Stomach (tissue), 9 donors: Measurements from ENCODE around the gene BCL2. TPM values are rescaled to one million over a fixed set of nuclear protein-coding genes. Genes with fewer than 3 reads are reported as not detected.

Experiments used
- DNase-seq, 2 donors: peaks; one replicate each; pipeline versions ENCODE4 v3.0.0 to v3.0.0-alpha.2; 2013 to 2019
- H3K27ac ChIP-seq, 5 donors: fragments of 200-600 bp in 4 of 5; sonication (generic) in 4 of 5; one replicate each; pipeline ENCODE4 v1.5.1; 2013 to 2019; ENCODE audit warnings: mild to moderate bottlenecking in 1 of 5, moderate library complexity in 1 of 5
- H3K27me3 ChIP-seq, 3 donors: fragments of 200-600 bp; sonication (generic); one replicate each; pipeline ENCODE4 v1.5.1; 2017 to 2019; ENCODE audit warnings: mixed run types in 1 of 3
- H3K36me3 ChIP-seq, 4 donors: fragments of 200-600 bp; sonication (generic); 1 replicate in 3 of 4; 2 replicates in 1 of 4; pipeline ENCODE4 v1.5.1; 2016 to 2019
- H3K4me1 ChIP-seq, 4 donors: fragments of 200-600 bp; sonication (generic); one replicate each; pipeline ENCODE4 v1.5.1; 2016 to 2019
- H3K4me3 ChIP-seq, 4 donors: fragments of 200-600 bp; sonication (generic) in 3 of 4; one replicate each; pipeline ENCODE4 v1.5.1; 2016 to 2019; ENCODE audit warnings: mild to moderate bottlenecking in 1 of 4
- H3K9me3 ChIP-seq, 4 donors: fragments of 200-600 bp; sonication (generic); one replicate each; pipeline ENCODE4 v1.5.1; 2016 to 2019
- EP300 ChIP-seq: sonication (generic); formaldehyde crosslinking; IDR thresholded peaks from one replicate; pipeline ENCODE4 v1.6.1; 2017; ENCODE audit warnings: antibody characterized with exemption
- POLR2A ChIP-seq, 4 donors: fragments of 450-650 bp; IDR thresholded peaks; one replicate each; pipeline ENCODE4 v1.6.1; 2016; ENCODE audit warnings: antibody characterized with exemption in 4 of 4, control low read depth in 2 of 4, mild to moderate bottlenecking in 1 of 4, moderate library complexity in 1 of 4
- POLR2AphosphoS5 ChIP-seq, 3 donors: sonication (generic); formaldehyde crosslinking; IDR thresholded peaks; one replicate each; pipeline ENCODE4 v1.6.1; 2016; ENCODE audit warnings: antibody characterized with exemption in 3 of 3
- WGBS, 5 donors: extraction: QIAGEN DNeasy Blood & Tissue Kit in 3 of 5; methylation state at CpG; one replicate each; pipeline versions ENCODE4 v1.1.5 to v1.1.7; 2013 to 2018; 5-methylcytosine and 5-hydroxymethylcytosine counted together
- intact Hi-C: fragments of 100-400 bp; cut with DNase I; formaldehyde crosslinking; loops from one replicate; pipeline ENCODE4 v1.15.1; 2023; ENCODE audit warnings: low total_unique reads
- polyA plus RNA-seq, 3 donors: library from polyadenylated mRNA; stranded (reverse); fragments of 200-250 nt; gene quantifications; one replicate each; pipeline ENCODE4 v1.2.3, GENCODE V29; 2013
- total RNA-seq, 5 donors: library from RNA; depleted of rRNA; stranded (reverse); fragments of >200 nt; gene quantifications; one replicate each; pipeline versions ENCODE4 v1.1.0 to v1.2.3, GENCODE V29; 2014 to 2016
- TF ChIP-seq, protein P1 (sequence below), 7 experiments: fragments of 450-650 bp in 4 of 7; fragments of 200-600 bp in 3 of 7; sonication (generic) in 3 of 7; IDR thresholded peaks; one replicate each; pipeline ENCODE4 v1.5.1; 2016 to 2019; ENCODE audit warnings: antibody characterized with exemption in 7 of 7, control low read depth in 2 of 7, mild to moderate bottlenecking in 1 of 7
- donor health status: healthy with polysubstance abuse.
- donor health status: Bipolar disorder and iron deficiency.
- donor health status: healthy.

The BCL2 gene
- total and polyA plus RNA-seq, 8 donors = 1.5 to 53.9 (median 6.0) TPM

DNA sequence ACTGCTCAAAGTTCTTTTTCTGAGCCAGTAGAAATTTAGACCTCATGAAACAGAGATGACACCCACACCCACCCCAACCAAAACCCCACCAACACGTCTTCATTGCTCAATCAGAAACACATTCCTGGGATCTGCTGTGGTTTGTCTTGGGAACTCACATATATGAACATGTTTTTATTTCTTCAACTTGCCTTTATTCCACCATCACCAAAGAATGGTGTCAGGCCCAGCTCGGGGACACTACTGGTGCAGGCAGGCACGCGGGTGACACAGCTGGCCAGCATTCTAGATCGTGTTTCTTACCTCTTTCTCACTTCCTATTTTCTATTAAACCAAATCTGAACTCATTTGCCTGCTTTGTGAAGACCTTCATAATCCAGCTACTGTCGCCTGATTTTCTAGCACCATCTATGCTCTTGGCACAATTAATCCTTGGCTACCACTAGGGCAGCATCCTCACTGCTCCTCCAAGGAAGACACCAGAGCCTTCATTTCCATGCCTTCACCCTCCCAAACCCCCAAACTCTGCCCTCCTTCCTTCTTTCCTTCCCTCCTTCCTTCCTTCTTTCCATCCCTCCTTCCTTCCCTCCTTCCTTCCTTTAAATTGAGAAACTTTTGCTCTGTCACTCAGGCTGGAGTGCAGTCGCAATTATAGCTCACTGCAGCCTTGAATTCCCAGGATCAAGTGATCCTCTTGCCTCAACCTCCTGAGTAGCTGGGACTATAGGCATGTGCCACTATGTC lies 157.1 kb downstream of the BCL2 start:
- TF ChIP-seq, protein P1, sequence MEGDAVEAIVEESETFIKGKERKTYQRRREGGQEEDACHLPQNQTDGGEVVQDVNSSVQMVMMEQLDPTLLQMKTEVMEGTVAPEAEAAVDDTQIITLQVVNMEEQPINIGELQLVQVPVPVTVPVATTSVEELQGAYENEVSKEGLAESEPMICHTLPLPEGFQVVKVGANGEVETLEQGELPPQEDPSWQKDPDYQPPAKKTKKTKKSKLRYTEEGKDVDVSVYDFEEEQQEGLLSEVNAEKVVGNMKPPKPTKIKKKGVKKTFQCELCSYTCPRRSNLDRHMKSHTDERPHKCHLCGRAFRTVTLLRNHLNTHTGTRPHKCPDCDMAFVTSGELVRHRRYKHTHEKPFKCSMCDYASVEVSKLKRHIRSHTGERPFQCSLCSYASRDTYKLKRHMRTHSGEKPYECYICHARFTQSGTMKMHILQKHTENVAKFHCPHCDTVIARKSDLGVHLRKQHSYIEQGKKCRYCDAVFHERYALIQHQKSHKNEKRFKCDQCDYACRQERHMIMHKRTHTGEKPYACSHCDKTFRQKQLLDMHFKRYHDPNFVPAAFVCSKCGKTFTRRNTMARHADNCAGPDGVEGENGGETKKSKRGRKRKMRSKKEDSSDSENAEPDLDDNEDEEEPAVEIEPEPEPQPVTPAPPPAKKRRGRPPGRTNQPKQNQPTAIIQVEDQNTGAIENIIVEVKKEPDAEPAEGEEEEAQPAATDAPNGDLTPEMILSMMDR (IDR thresholded peaks at IDR 0.05) = no peak
- no peak for TF ChIP-seq POLR2A (IDR thresholded peaks at IDR 0.05)
- no peak for TF ChIP-seq EP300
- no peak for TF ChIP-seq POLR2AphosphoS5 (IDR thresholded peaks at IDR 0.05)
- H3K27ac ChIP-seq = peak overlapping the region in 4 of 5 donors; percentile 65 to 83 (median 72)
- intact Hi-C loops = no loop called here
- peak in 1 of 2 donors; percentile 43 for DNase-seq
- no peaks in the 10 kb centered on the region for H3K36me3 ChIP-seq
- H3K4me1 ChIP-seq = peaks cover 9 to 34% (median 19%) of the 10 kb centered on the region in 4 donors
- H3K27me3 ChIP-seq = no peaks in the 10 kb centered on the region
- no peaks in the 10 kb centered on the region for H3K9me3 ChIP-seq
- WGBS, 5 donors = 80 to 87% (median 85%) methylated on average over 7 of the region's 7 CpGs
- no peak overlapping the region for H3K4me3 ChIP-seq

DNA sequence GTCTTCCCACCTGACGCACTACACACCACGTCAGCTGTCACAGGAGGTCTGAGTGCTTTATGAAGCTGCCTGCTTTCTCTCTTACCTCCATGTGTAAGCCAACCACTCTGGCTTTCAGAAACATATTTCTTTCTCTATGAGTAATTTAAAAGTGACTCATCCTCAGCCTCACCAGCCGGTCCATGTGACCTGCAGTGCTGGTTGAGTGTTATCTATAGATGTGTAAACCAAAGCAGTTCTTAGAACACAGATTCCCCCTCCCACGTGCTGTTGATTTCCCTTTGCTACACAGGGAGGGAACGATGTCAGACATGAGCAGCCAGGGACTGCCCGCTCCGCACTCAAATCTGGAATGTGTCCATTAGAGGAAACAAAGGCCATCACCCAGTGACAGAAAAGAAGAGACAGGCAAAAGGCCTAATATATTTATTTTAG lies 157.8 kb downstream of the BCL2 start:
- Histone ChIP-seq H3K27me3 (no peaks in the 10 kb centered on the region), H3K36me3 (no peaks in the 10 kb centered on the region), H3K9me3 (no peaks in the 10 kb centered on the region), H3K27ac (peak overlapping the region; percentile 65 to 83 (median 69)), H3K4me1 (peaks cover 9 to 34% (median 23%) of the 10 kb centered on the region in 4 donors), H3K4me3 (no peak overlapping the region)
- peak in 2 of 3 donors; percentile 49 to 80 for TF ChIP-seq POLR2AphosphoS5 (IDR thresholded peaks at IDR 0.05)
- no peak for TF ChIP-seq POLR2A (IDR thresholded peaks at IDR 0.05)
- WGBS, 5 donors = 15 to 23% (median 21%) methylated on average over 7 of the region's 7 CpGs
- intact Hi-C loops = no loop called here
- peak; percentile 62 to 82 for DNase-seq

GRCh38 chr18:63161032-63161760 lies 158.4 kb downstream of the BCL2 start:
- peaks cover 9 to 34% (median 25%) of the 10 kb centered on the region in 4 donors for H3K4me1 ChIP-seq
- DNase-seq = no peak
- no peaks in the 10 kb centered on the region for H3K27me3 ChIP-seq
- H3K9me3 ChIP-seq = no peaks in the 10 kb centered on the region
- intact Hi-C loops = no loop called here
- H3K27ac ChIP-seq = peak overlapping the region; percentile 65 to 83 (median 69)
- H3K36me3 ChIP-seq = no peaks in the 10 kb centered on the region
- WGBS, 5 donors = 66 to 77% (median 74%) methylated on average over 7 of the region's 7 CpGs
- TF ChIP-seq POLR2AphosphoS5 (IDR thresholded peaks at IDR 0.05) (no peak), EP300 (no peak)
- TF ChIP-seq, protein P1 (IDR thresholded peaks at IDR 0.05) = no peak
- H3K4me3 ChIP-seq = no peak overlapping the region

DNA sequence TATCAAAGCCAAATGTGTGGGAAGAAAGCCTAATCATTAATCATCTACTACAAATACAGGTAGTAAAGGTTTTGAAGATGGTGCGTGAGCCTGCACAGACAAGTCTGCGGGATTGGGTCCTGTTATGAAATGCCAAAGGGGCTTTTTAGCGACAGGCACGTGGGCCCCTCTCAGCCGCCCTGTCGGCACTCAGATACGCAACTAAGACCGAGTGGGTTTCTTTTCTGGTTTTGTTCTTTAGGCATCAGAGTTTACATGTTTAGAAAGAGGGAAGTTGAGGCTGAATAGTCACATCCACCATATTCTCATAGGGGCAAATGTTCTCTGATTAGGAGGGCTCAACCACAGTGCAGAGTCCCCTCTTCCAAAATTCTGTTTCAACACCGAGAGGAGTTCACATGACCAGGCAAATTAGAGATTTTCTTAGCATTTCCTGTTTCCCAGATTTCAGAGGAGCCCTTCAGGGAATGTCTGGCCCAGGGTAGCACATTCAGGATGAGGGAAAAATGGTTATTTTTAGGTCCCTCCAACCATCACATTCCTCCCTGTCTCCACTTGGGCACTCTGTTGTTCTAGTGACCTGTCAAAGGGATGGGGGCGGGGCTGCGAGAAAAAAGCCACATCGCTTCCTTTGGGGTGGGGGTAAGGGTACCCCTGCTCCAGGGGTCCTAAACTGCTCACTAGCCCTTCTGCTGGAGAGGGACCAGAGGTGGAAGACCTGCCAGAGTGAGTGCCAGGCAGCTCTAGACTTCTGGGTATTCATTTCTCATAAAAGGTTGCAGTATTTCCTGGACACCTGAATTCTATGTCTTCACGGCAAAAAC lies 159.2 kb downstream of the BCL2 start:
- Histone ChIP-seq H3K4me1 (peaks cover 9 to 39% (median 30%) of the 10 kb centered on the region in 4 donors), H3K9me3 (no peaks in the 10 kb centered on the region), H3K27ac (peak overlapping the region in 4 of 5 donors; percentile 33 to 83 (median 72)), H3K4me3 (no peak overlapping the region), H3K27me3 (no peaks in the 10 kb centered on the region), H3K36me3 (no peaks in the 10 kb centered on the region)
- WGBS, 5 donors = 78 to 87% (median 83%) methylated on average over 13 of the region's 13 CpGs
- intact Hi-C loops = no loop called here
- DNase-seq = no peak
- TF ChIP-seq POLR2A (IDR thresholded peaks at IDR 0.05) (no peak), POLR2AphosphoS5 (IDR thresholded peaks at IDR 0.05) (no peak), EP300 (no peak)
- TF ChIP-seq, protein P1 (IDR thresholded peaks at IDR 0.05) = no peak
